Measurements from ENCODE around the gene TMEM223.
"Not testable (repeated sequence)": the region's sequence is repeated elsewhere in the genome, so short reads cannot be mapped to it uniquely, and the experiment has no call there.

The TMEM223 gene, protein sequence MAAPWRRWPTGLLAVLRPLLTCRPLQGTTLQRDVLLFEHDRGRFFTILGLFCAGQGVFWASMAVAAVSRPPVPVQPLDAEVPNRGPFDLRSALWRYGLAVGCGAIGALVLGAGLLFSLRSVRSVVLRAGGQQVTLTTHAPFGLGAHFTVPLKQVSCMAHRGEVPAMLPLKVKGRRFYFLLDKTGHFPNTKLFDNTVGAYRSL

DNA sequence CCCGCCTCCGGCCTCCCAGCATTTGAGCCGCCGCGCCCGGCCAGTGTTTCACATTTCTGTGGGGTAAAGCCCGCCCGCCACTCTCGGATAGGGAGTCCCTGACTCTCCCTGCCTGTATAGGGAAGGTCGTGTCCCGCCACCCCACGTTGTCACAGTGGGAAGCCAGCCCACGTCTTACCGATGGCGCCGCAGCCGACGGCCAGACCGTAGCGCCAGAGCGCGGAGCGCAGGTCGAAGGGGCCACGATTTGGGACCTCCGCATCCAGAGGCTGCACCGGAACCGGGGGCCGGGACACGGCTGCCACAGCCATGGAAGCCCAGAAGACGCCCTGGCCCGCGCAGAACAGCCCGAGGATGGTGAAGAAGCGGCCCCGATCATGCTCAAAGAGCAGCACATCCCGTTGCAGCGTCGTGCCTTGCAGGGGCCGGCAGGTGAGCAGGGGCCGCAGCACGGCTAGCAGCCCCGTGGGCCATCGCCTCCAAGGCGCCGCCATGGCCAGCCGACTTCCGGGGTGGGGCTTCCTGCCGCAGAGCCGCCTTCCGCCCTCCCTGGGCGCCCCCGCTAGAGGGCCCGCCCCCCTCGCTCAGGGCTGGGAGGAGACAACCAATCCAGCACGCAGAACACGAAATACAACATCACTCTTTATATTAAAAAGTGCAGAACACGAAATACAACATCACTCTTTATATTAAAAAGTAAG lies at the start of gene TMEM223:
TMEM223 (minus strand) TSS at position 506 of the 701 bp plus-strand sequence; CDS start at position 494, 12 bp downstream.
- DNase-seq (ENCODE audit: low spot score) (peak; percentile 55), FAIRE-seq (no peak)

DNA sequence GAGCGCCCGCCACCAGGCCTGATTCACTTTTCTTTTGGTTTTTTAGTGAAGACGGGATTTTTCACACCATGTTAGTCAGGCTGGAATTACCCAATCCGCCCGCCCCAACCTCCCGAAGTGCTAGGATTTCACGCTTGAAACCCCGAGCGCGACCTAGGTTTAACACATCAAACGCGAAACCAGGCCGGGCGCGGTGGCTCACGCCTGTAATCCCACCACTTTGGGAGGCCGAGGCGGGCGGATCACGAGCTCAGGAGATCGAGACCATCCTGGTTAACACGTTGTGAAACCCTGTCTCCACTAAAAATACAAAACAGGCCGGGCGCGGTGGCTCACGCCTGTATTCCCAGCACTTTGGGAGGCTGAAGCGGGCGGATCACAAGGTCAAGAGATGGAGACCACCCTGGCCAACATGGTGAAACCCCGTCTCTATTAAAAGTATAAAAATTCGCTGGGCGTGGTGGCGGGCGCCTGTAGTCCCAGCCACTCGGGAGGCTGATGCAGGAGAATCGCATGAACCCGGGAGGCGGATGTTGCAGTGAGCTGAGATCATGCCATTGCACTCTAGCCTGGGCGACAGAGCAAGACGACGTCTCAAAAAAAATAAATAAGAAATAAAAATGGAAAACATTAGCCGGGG lies 49.0 kb upstream of the TMEM223 start:
- DNase-seq (ENCODE audit: low spot score): peak; percentile 90
- FAIRE-seq: not testable (repeated sequence)

DNA sequence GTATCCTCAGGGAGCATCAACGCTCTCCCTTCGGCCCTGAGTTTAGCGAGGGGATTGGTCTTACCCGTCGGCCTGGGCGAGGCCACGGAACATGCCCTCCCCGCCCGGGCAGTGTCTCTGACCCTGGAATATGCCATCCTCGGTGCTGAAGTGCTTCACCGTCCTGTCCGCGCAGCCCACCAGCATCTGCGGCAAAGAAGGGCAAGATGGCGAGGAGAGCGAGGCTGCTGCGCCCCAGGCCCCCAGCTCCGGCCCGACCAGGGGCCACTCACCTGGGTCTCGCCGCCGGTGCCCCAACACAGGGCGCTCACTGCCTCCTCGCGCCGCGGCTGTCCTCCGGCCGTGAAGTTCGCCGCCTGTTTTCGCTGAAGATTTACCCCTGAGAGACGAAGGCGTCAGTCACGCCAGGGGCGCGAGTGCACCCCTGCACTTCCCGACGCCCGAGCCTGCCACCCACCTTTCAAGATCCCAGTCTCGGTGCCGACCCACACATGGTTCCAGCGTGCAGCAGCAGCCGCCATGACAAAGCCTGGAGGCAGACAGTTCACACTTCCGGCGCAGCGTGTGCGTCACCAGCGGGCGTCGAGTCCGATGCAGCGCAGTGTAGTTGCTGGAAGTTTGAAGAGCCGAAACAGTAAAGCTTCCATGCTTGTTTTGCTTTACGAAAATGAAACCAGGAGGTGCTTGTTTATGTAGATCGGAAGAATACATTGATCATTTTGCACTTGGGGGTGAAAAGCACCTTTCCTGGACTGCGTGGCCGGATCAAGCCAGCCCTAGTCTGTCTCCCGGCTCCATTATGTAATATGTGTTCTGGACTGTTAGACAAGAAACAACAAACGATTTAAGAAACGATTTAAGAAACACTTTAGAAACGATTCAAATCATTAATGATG lies 47.5 kb upstream of the TMEM223 start, which contains the start of gene WDR74:
WDR74 (minus strand) TSS at position 541 of the 896 bp plus-strand sequence; CDS start at position 521, 20 bp downstream.
- DNase-seq (ENCODE audit: low spot score): peak; percentile 74
- FAIRE-seq: no peak

DNA sequence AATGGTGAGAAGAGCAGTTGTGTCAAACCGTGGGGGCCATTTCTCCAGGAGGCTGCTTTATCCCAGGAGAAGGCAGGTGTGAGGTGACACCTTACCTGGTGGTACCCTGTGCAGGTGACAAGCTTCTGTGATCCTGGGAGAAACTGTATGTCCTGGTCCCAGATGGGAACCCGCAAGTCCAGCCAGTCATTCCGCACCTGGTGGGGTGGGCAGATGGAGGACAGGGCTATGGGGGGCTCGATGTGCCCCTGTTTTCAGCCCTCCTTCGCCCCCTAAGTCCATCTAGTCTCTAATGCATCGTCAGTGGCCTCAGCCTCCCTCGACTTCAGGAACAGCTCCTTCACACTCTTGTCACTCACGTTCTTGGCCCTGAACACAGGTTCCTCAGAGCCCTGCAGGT lies 43.5 kb upstream of the TMEM223 start:
- FAIRE-seq (no peak), DNase-seq (ENCODE audit: low spot score) (no peak)

DNA sequence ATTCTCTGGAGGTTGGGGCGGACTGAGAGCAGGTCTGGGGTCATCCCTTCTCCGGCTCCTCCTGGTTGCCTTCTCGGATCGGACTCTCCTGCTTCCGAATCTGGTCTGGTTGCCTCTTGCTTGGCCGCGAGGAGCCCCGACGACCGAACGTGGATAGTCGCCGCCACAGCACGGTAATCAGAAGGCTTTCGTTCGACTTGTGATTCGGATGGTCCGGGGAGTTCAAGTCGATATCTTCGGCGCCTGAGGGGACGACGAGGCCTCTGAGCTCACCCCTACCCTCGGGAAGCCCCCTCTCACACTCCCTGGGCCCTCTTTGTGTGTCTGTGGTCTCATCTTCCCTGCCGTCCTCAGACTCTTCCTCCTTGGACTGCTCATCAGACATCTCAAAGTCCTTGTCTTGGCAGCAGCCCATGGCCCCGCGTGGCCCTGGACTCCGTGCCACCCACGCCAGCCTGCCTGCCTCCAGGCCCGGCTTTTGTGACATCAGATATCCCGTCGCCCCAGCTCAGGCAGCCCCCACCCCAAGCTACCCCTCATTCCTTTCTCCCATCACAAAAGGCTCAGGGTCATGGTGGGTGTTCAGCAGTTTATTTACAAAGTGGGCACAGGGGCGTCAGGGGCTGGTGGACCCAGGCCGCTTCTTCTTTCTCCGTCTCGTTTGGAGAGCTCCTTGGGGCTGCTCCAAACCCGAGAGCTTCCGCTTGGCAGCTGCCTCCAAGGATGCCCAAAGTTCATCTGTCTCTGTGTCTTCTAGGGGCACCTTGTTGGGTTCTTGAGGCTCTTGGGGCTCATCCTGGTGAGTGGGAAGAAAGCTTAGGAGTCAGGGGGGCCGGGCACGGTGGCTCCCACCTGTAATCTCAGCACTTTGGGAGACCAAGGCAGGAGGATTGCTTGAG lies 40.8 kb upstream of the TMEM223 start, which contains the start of gene TEX54:
TEX54 (minus strand) TSS at position 506 of the 899 bp plus-strand sequence.
- DNase-seq (ENCODE audit: low spot score): no peak

DNA sequence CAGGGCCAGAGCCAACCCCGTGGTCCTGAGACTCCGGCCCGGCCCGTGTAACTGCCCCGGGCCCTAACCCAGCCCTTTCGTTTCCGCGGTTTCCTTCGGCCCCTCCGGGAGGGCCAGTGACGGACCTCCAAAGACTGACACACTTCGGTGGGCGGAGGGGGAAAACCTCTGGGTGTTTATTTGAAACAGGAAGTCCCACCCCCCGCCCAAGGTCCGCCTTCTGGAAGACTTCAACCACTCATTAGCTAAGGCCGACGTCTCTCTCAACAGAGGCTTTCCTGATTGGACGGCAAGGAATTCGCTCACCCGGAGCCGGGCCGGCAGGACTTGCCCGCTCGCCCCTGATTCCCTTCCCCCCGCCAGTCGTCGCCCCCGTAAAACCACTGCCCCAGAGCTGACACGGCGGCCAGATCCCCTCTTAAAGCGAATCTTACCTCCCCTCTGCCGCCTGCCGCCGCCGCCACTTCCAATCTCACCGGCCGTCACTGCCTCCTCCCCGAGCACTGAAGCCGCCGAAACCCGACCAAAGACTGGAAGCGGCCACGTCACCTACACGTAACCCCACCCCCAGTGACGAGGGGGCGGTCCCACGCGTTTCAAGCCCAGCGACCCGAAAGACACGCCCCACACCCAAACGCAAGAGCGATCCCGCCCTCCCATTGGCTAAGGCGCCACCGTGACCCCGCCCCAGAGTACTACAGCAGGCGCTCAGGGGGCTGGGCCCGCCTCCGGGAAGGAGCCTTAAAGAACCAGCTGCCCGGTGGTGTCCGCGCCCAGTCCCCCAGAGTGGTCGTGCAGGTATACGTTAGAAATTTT lies 39.9 kb upstream of the TMEM223 start, which contains the start of gene STX5:
STX5 (minus strand) TSS at position 532 of the 816 bp plus-strand sequence. CDS start 808 bp downstream, outside the sequence.
- FAIRE-seq: peak; percentile 69

More for the DNA sequence above, 40.8 kb upstream of the TMEM223 start, which contains the start of gene TEX54:
- no peak for FAIRE-seq

DNA sequence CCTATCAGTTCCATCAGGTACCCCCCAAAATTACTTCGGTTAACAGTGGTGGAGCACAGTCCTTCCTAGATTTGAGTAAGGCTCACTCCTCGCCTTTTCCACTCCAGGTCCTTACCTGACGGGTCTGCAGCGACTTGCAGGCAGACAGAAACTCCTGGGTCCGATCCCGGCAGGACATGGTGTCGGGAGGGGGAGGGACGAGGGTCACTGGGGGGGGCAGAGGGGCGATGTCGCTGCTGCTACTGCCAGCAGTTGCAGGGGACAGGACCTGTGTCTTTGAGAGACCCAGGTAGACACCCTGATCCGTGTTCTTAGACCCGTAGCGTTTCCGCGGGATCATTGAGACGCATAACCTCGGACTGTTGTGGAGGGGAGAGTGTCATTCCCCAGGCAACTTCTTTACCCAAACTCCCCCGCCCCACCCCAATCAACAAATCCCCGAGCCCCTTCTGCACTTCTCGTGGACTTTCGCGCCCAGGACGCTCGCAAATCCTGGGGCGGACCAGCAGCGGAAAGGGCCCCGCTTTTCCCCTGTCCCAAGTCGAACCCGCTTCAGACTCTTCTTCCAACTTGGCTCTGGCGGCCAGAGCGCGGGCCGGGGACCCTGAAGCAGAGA lies 39.2 kb upstream of the TMEM223 start:
- DNase-seq (ENCODE audit: low spot score) (no peak), FAIRE-seq (no peak)

More for the DNA sequence above, 39.9 kb upstream of the TMEM223 start, which contains the start of gene STX5:
- peak; percentile 91 for DNase-seq (ENCODE audit: low spot score)

DNA sequence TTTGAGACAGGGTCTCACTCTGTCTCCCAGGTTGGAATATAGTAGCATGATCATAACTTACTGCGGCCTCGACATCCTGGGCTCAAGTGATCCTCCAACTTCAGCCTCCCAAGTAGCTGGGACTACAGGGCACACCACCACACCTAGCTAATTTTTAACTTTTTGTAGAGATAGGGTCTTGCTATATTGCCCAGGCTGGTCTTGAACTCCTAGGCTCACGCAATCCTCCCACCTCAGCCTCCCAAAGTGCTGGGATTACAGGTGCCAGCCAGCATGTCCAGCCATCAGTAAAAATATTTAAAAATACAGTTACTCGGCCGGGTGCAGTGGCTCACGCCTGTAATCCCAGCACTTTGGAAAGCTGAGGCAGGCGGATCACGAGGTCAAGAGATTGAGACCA lies 36.3 kb upstream of the TMEM223 start:
- not testable (repeated sequence) for FAIRE-seq; DNase-seq (ENCODE audit: low spot score)

DNA sequence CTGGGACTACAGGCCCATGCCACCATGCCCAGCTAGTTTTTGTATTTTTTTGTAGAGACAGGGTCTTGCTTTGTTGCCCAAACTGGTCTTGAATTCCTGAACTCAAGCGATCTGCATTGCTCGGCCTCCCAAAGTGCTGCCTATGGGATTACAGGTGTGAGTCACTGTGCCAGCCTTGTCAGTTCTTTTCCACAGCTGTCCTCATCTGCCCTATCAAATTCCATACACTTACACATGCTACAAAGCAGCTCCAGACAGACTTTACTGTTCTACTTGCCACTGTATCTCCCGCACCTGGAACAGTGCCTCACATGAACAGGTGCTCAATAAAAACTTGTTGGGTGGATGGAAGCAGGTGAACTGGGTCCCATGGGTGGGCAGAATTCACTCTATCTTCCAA lies 31.9 kb upstream of the TMEM223 start:
- no peak for FAIRE-seq
- DNase-seq (ENCODE audit: low spot score): no peak

DNA sequence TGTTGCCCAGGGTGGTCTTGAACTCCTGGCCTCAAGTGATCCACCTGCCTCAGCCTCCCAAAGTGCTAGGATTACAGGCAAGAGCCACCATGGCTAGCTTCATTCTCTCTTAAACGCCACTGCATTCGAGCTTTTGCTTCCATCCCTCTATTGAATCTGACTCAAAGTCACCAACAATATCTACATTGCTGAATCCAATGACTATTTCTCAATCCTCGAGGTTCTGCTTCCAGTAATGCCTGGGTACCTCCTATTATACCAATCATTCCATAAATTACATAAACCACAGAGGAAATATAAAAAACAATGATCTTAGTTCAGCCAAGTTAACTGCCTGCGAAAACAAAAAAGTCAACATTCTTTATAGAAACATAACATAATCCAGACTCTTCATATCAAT lies 25.3 kb upstream of the TMEM223 start:
- DNase-seq (ENCODE audit: low spot score): no peak
- FAIRE-seq: no peak

DNA sequence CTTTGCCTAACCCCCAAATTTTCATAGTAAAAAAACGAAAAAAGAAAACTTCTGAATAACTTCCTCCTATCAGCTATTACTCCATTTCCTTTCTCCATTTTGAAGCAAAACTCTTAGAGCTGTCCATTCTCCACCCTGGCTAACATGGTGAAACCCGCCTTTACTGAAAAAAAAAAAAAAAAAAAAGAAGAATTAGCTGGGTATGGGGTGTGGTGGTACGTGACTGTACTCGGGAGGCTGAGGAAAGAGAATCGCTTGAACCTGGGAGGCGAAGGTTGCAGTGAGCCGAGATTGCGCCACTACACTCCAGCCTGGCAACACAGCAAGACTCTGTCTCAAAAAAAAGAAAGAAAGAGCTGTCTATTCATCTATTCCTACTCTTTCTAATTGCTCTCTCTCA lies 24.8 kb upstream of the TMEM223 start:
- no peak for FAIRE-seq
- no peak for DNase-seq (ENCODE audit: low spot score)

DNA sequence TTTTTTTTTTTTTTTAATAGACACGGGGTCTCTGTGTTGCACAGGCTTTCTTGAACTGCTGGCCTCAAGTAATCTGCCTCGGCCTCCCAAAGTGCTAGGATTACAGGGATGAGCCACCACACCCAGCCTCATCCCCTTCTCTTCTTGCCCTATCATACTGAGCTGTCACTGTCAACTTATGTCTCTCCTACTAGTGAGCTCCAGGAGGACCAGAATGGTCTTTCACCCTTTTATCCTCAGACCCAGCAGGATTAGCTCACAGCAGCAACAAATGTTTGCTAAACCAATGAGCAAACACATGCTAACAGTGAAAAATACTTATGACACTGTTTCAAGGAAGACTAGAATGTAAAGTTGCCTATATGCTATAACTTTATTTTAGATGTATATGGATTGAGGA lies 19.9 kb upstream of the TMEM223 start:
- FAIRE-seq (no peak), DNase-seq (ENCODE audit: low spot score) (no peak)

DNA sequence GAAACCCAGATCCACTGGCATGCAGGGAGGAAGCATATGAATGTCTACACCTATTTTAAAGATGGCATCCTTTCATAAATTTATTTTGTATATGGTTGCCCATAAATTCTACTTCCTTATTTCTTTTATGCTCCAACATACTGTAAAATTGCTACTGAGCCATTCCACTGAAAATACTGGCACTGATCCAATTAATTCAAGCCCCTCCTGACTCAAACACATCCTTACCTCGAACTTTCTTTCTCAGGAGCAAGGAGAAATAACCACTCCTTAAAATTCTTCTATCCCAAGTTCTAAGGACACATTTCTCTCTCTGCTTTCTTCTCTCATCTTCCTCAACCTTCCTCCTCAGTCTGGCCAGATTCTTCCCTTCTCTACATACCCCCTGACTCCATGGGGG lies 18.9 kb upstream of the TMEM223 start:
- FAIRE-seq: no peak
- DNase-seq (ENCODE audit: low spot score): no peak

DNA sequence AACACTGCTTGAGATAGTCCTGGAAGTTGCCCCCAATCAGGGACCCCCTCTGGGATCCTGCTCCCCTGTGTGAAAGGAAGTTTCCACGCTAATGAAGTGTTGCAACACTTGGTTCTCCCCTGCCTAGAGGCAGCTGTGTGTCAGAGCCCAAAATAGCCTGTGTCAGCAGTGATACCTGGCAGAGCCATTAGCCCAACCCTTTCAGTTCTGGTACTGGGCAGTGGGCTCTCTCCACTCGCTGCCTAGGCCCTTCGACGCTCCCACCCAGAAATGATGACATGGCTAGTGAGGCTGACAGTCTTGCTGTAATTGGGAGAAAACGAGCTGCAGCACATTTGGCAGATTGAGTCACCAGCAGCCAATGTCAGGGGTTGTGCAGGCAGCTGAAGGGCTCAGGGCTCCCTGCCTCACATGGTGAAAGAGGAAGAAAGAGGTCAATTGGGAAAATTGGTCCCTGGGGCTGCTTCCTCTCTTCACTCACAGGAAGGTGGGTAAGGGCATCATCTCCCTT lies 14.9 kb upstream of the TMEM223 start:
- no peak for FAIRE-seq
- DNase-seq (ENCODE audit: low spot score): no peak

DNA sequence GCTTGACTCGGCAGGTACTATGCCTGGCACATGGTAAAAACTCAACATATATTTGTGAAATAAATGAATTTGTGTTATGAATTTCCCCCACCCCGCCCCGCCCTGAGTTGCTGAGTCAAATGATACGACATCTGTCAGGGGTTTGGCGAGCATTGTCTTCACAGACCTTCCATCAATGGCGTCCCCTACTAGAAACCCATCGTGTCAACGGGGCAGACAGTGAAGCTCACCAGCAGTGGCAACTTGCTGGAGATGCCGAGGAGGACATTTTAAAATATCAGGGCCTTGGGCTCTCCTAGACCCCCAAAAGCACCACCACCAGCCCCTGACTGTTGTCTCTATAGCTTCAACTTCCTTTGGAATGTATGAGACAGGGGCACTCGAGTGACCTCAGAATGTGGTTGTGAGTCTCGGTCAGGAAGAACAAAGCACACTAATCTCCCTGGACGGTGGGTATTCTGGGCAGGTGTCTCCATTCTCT lies 14.2 kb upstream of the TMEM223 start:
- FAIRE-seq: no peak
- no peak for DNase-seq (ENCODE audit: low spot score)

DNA sequence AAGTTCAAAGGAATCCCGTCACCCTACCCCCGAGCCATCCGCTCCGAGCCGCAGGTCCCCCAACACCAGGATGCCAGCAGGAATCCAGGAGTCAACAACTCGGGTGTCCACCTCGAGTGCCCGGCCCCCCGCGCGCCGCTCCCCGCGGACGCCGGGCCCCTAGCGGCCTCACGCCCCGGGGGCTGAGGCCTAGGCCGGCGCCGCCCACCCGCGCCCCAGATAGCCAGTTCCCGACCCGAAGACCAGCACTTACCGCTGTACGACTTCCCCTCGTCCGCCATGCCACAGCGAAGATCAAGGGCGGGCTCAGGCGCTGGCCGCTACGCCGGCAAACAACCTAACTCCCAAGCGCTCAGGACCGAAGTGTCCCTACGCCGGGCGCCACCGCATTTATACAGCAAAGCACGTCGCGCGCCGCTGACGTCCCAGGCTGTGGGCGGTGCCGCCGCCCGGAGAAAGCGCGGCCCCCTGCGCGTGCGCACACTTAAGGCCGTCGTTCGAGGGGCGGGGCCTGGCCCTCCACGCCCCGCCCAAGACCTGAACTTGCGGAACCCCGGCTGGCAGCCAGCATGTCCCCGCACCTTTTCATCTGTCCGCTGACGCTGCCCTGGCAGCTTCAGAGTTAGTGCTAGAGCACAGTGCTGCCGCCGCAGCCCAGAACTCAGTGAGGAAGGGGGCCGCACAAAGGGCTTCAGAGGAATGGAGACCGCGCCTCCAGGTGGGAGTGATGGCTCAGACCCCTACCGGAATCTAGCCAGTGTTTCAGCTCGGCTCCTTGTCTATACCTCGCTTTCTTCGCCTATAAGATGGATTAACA lies 13.5 kb upstream of the TMEM223 start, which contains the start of gene NXF1:
NXF1 (minus strand) TSS at position 365 of the 817 bp plus-strand sequence; CDS start at position 281, 84 bp downstream.
- FAIRE-seq (no peak), DNase-seq (ENCODE audit: low spot score) (peak; percentile 87)

Data from RCC 7860 (cell line).